BLaER1 (cell line): ENCODE results near the gene SUMO4.

Source experiments
- H3K27ac ChIP-seq: shearing (Covaris generic); formaldehyde crosslinking; 2 replicates; pipeline ENCODE4 v1.8.1; 2022
- H3K27me3 ChIP-seq: shearing (Covaris generic); formaldehyde crosslinking; 2 replicates; pipeline ENCODE4 v1.8.1; 2022
- H3K36me3 ChIP-seq: shearing (Covaris generic); formaldehyde crosslinking; 2 replicates; pipeline ENCODE4 v1.8.1; 2022
- H3K4me1 ChIP-seq: shearing (Covaris generic); formaldehyde crosslinking; 2 replicates; pipeline ENCODE4 v1.8.1; 2022
- H3K4me2 ChIP-seq: shearing (Covaris generic); formaldehyde crosslinking; 2 replicates; pipeline ENCODE4 v1.8.1; 2022
- H3K4me3 ChIP-seq: shearing (Covaris generic); formaldehyde crosslinking; 2 replicates; pipeline ENCODE4 v1.8.1; 2022
- H3K9ac ChIP-seq: shearing (Covaris generic); formaldehyde crosslinking; 2 replicates; pipeline ENCODE4 v1.8.1; 2022
- H3K9me3 ChIP-seq: shearing (Covaris generic); formaldehyde crosslinking; 2 replicates; pipeline ENCODE4 v1.8.1; 2022
- H4K20me1 ChIP-seq: shearing (Covaris generic); formaldehyde crosslinking; 2 replicates; pipeline ENCODE4 v1.8.1; 2022
- Cebpa-rat ChIP-seq: shearing (Covaris generic); IDR thresholded peaks from 2 replicates; pipeline ENCODE4 v1.8.1; 2022

The SUMO4 gene

GRCh38 chr6:149366267-149366921, 33.7 kb upstream of the SUMO4 start:
- no peak for TF ChIP-seq Cebpa-rat
- Histone ChIP-seq H3K9me3 (peaks cover 10% of the 10 kb centered on the region), H3K4me1 (peaks cover 34% of the 10 kb centered on the region), H3K4me3 (no peak overlapping the region), H3K4me2 (peak overlapping the region; percentile 39), H3K27ac (no peak overlapping the region), H4K20me1 (peaks cover 94% of the 10 kb centered on the region), H3K36me3 (peaks cover 31% of the 10 kb centered on the region), H3K27me3 (no peaks in the 10 kb centered on the region), H3K9ac (no peak overlapping the region)

DNA sequence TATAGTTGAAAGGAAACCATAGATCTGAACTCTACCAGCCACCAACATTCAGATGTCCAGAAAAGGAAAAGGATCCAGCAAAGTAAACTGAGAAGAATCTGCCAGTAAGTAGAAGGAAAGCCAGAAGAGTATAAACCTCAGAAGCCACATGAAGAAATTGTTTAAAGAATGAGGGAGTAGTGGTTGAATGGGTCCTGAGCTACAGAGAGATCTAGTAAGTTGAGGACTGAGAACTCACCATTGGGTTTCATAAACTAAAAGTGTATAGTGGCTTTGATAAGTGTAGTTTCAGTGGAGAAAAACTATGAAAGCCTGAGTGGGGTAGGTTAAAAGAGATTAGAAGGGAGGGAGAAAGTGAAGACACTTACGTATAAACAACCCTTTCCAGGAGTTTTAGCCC, 32.0 kb upstream of the SUMO4 start:
- H4K20me1 ChIP-seq: peaks cover 94% of the 10 kb centered on the region
- H3K36me3 ChIP-seq: peaks cover 21% of the 10 kb centered on the region; the same call in 1 of the 2 replicates
- no peaks in the 10 kb centered on the region for H3K27me3 ChIP-seq
- no peak overlapping the region for H3K9ac ChIP-seq
- H3K4me2 ChIP-seq: no peak overlapping the region
- no peak for TF ChIP-seq Cebpa-rat
- no peak overlapping the region for H3K4me3 ChIP-seq
- H3K4me1 ChIP-seq: peaks cover 51% of the 10 kb centered on the region
- no peak overlapping the region for H3K27ac ChIP-seq
- H3K9me3 ChIP-seq: no peaks in the 10 kb centered on the region

GRCh38 chr6:149371154-149371553, 28.9 kb upstream of the SUMO4 start:
- peak overlapping the region; percentile 51 for H3K4me2 ChIP-seq
- H3K9me3 ChIP-seq: peaks cover 9% of the 10 kb centered on the region; the same call in 1 of the 2 replicates
- H3K4me3 ChIP-seq: no peak overlapping the region
- peak overlapping the region; percentile 25; the same call in 1 of the 2 replicates for H3K27ac ChIP-seq
- peaks cover 38% of the 10 kb centered on the region for H3K36me3 ChIP-seq
- no peak for TF ChIP-seq Cebpa-rat
- H4K20me1 ChIP-seq: peaks cover 74% of the 10 kb centered on the region
- H3K9ac ChIP-seq: no peak overlapping the region
- peaks cover 44% of the 10 kb centered on the region for H3K4me1 ChIP-seq
- no peaks in the 10 kb centered on the region for H3K27me3 ChIP-seq

- Histone ChIP-seq H3K27ac (peak overlapping the region; percentile 33; the same call in 1 of the 2 replicates), H3K9me3 (peaks cover 9% of the 10 kb centered on the region; the same call in 1 of the 2 replicates), H3K27me3 (no peaks in the 10 kb centered on the region), H3K9ac (no peak overlapping the region), H3K4me1 (peaks cover 38% of the 10 kb centered on the region), H4K20me1 (peaks cover 65% of the 10 kb centered on the region), H3K4me3 (no peak overlapping the region), H3K4me2 (peak overlapping the region; percentile 51), H3K36me3 (peaks cover 43% of the 10 kb centered on the region)
- no peak for TF ChIP-seq Cebpa-rat
Measured at GRCh38 chr6:149372062-149372461, 28.0 kb upstream of the SUMO4 start.

DNA sequence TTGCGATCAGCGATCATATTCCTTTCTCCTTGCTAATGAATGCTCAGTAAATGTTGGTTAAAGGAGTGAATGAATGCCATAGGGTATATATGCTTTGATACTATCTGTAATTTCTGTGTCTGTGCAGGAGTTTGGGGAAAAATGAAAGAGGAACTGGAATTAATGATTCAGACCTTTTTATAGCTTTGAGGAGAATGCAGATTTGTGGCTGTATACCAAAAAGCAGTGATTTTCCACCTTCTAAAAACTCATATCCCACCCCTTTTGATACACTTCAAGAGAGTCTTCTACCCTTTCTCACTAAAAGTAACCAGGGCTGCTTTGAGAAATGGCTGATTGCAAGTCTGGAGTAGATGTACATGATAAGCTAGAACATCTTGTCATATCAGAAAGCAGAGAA, 26.6 kb upstream of the SUMO4 start:
- Histone ChIP-seq H4K20me1 (peaks cover 50% of the 10 kb centered on the region), H3K4me3 (no peak overlapping the region), H3K27ac (no peak overlapping the region), H3K36me3 (peaks cover 52% of the 10 kb centered on the region), H3K27me3 (no peaks in the 10 kb centered on the region), H3K9ac (no peak overlapping the region), H3K4me1 (peaks cover 38% of the 10 kb centered on the region), H3K4me2 (peak overlapping the region; percentile 51; the same call in 1 of the 2 replicates), H3K9me3 (peaks cover 13% of the 10 kb centered on the region; the same call in 1 of the 2 replicates)
- no peak for TF ChIP-seq Cebpa-rat

DNA sequence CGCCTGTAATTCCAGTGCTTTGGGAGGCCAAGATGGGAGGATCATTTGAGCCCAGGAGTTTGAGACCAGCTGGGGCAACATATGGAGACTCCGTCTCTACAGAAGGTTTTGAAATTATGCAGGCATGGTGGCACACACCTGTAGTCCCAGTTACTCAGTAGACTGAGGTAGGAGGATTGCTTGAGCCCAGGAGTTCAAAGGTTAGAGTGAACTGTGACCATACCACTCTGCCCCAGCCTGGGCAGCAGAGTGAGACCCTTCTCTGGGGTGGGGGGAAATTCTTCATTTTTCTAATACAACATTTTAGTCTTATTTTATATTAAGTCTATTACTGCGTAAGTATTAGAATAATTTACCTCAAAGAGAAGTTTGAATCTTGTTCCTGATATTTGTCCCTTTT, 20.1 kb upstream of the SUMO4 start:
- no peaks in the 10 kb centered on the region for H3K4me1 ChIP-seq
- no peaks in the 10 kb centered on the region; the same call in 1 of the 2 replicates for H4K20me1 ChIP-seq
- H3K4me3 ChIP-seq: no peak overlapping the region
- H3K9ac ChIP-seq: no peak overlapping the region
- H3K9me3 ChIP-seq: peaks cover 34% of the 10 kb centered on the region
- TF ChIP-seq Cebpa-rat: no peak
- no peak overlapping the region for H3K27ac ChIP-seq
- H3K27me3 ChIP-seq: no peaks in the 10 kb centered on the region
- no peak overlapping the region for H3K4me2 ChIP-seq
- H3K36me3 ChIP-seq: peaks cover 79% of the 10 kb centered on the region

- Histone ChIP-seq H3K4me1 (no peaks in the 10 kb centered on the region), H3K36me3 (peaks cover 85% of the 10 kb centered on the region), H3K4me2 (no peak overlapping the region), H3K27ac (no peak overlapping the region), H3K27me3 (no peaks in the 10 kb centered on the region), H3K9ac (no peak overlapping the region), H4K20me1 (no peaks in the 10 kb centered on the region; the same call in 1 of the 2 replicates), H3K9me3 (peaks cover 38% of the 10 kb centered on the region), H3K4me3 (no peak overlapping the region)
- TF ChIP-seq Cebpa-rat: no peak
Measured at GRCh38 chr6:149380523-149380922, 19.5 kb upstream of the SUMO4 start.

GRCh38 chr6:149383371-149383770, 16.7 kb upstream of the SUMO4 start:
- Histone ChIP-seq H3K4me1 (no peaks in the 10 kb centered on the region), H3K27me3 (no peaks in the 10 kb centered on the region), H3K9ac (no peak overlapping the region), H4K20me1 (no peaks in the 10 kb centered on the region; the same call in 1 of the 2 replicates), H3K36me3 (peaks cover 94% of the 10 kb centered on the region), H3K4me3 (no peak overlapping the region), H3K27ac (no peak overlapping the region), H3K9me3 (peaks cover 61% of the 10 kb centered on the region), H3K4me2 (no peak overlapping the region)
- no peak for TF ChIP-seq Cebpa-rat

DNA sequence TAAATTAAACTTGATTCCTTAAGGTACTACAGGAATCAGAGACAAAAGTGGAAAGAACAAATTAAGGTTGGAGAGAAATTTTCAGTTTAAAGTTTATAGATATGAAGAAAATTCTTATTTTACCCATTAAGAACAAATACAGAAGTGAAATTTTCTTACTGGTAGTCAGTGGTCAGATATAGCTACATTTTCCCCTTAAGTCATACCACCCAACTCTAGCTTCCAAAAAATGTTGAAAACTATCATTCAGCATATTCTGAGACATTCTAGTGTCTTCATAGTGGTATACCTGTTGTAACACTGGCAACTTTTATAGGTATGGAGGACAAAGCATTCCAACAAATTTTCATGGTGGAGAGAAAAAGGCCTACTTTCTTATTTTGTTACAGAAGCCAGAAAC, 15.6 kb upstream of the SUMO4 start:
- peaks cover 90% of the 10 kb centered on the region for H3K36me3 ChIP-seq
- no peak overlapping the region for H3K4me2 ChIP-seq
- peaks cover 53% of the 10 kb centered on the region for H3K9me3 ChIP-seq
- no peak overlapping the region for H3K27ac ChIP-seq
- TF ChIP-seq Cebpa-rat: no peak
- H3K4me3 ChIP-seq: no peak overlapping the region
- H3K4me1 ChIP-seq: no peaks in the 10 kb centered on the region
- no peaks in the 10 kb centered on the region; the same call in 1 of the 2 replicates for H4K20me1 ChIP-seq
- no peak overlapping the region for H3K9ac ChIP-seq
- no peaks in the 10 kb centered on the region for H3K27me3 ChIP-seq

- Histone ChIP-seq H3K4me1 (no peaks in the 10 kb centered on the region), H3K36me3 (peaks cover 76% of the 10 kb centered on the region), H3K27me3 (no peaks in the 10 kb centered on the region), H4K20me1 (no peaks in the 10 kb centered on the region; the same call in 1 of the 2 replicates), H3K9me3 (peaks cover 53% of the 10 kb centered on the region), H3K4me3 (no peak overlapping the region), H3K9ac (no peak overlapping the region), H3K27ac (no peak overlapping the region), H3K4me2 (no peak overlapping the region)
- no peak for TF ChIP-seq Cebpa-rat
Measured at GRCh38 chr6:149385998-149386646, 13.9 kb upstream of the SUMO4 start.
